Mononuclear cell (primary cell): ENCODE measurements around the gene CYP21A2. TPM values are rescaled to one million over a fixed set of nuclear protein-coding genes. Genes with fewer than 3 reads are reported as not detected.
"Not testable (repeated sequence)": the region's sequence is repeated elsewhere in the genome, so short reads cannot be mapped to it uniquely, and the experiment has no call there.

Experiments
- H3K27me3 ChIP-seq: 2 replicates; pipeline ENCODE4 v1.6.0; 2011; ENCODE audit warnings: low read length, control low read depth; ENCODE audit not compliant: insufficient read depth
- H3K4me1 ChIP-seq: 2 replicates; pipeline ENCODE4 v1.5.1; 2011; ENCODE audit warnings: mild to moderate bottlenecking, low read length, control low read depth; ENCODE audit not compliant: insufficient read depth
- H3K4me3 ChIP-seq: 2 replicates; pipeline ENCODE4 v1.5.1; 2011; ENCODE audit warnings: mild to moderate bottlenecking, low read length, moderate library complexity
- H3K9me3 ChIP-seq: 2 replicates; pipeline ENCODE4 v1.5.1; 2011; ENCODE audit warnings: low read depth, mild to moderate bottlenecking, control low read depth, low read length
- total RNA-seq: library from RNA; depleted of rRNA; stranded (reverse); fragments of >200 nt; gene quantifications from one replicate; pipeline ENCODE4 v1.2.3, GENCODE V29; 2012

Gene CYP21A2
- total RNA-seq, result not detected

GRCh38 chr6:32037598-32038524 is at the start of gene CYP21A2:
Gene CYP21A2, plus strand, starts transcription at chr6:32038415. Its CDS starts 8 bp downstream, at chr6:32038423.
- not testable (repeated sequence) for H3K4me3 ChIP-seq, H3K27me3 ChIP-seq, H3K9me3 ChIP-seq, H3K4me1 ChIP-seq

- not testable (repeated sequence) for H3K4me1 ChIP-seq, H3K9me3 ChIP-seq, H3K4me3 ChIP-seq, H3K27me3 ChIP-seq
Observed at GRCh38 chr6:31989363-31989762, 48.9 kb upstream of the CYP21A2 start.

GRCh38 chr6:31994421-31994820 is 43.8 kb upstream of the CYP21A2 start:
- H3K9me3 ChIP-seq, H3K27me3 ChIP-seq, H3K4me3 ChIP-seq, H3K4me1 ChIP-seq: not testable (repeated sequence)

- H3K9me3 ChIP-seq, H3K4me1 ChIP-seq, H3K4me3 ChIP-seq, H3K27me3 ChIP-seq: not testable (repeated sequence)
Observed at GRCh38 chr6:31996385-31996784, 41.8 kb upstream of the CYP21A2 start.

- H3K4me3 ChIP-seq, H3K27me3 ChIP-seq, H3K4me1 ChIP-seq, H3K9me3 ChIP-seq: not testable (repeated sequence)
Observed at GRCh38 chr6:32002546-32003268, 35.5 kb upstream of the CYP21A2 start.

DNA sequence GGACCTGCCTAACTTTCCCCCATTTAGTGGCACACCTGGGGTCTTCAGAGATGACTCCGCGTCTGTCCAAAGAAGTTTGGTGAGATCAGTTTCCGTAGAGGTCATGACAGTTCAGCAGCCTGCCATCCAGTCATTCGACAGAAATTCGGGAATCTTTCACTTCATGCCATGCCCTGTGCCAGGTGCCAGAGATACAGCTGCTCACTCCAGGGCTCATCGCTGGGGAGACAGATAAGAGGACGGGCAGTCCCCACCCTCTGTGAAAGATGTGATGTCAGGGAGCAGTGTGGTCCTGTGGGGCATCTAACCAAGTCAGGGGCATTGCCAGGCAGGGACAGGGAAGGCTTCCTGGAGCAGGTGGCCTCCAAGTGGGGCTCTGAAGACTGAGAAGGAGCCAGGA is 34.9 kb upstream of the CYP21A2 start:
- H3K4me3 ChIP-seq, H3K4me1 ChIP-seq, H3K27me3 ChIP-seq, H3K9me3 ChIP-seq: not testable (repeated sequence)

DNA sequence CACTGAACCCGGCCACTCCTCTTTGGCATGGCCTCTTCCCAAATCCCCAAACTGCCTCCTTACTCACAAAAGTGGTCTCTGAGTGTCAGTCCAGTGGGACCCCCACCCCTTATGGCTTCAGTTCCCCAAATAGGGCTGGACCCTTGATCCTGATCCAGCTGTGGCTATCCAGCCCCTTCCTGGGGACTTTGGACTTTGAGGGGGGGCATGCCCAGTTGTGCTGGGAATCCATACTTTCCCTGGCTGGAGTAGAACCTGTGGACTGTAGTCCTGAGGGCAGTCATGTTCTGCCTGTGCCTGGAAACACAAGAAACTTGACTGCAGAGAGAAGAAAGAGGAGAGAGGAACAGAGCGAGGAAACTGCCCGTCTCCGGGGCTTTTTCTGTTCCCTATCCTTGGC is 33.8 kb upstream of the CYP21A2 start:
- H3K4me3 ChIP-seq, H3K9me3 ChIP-seq, H3K4me1 ChIP-seq, H3K27me3 ChIP-seq: not testable (repeated sequence)

GRCh38 chr6:32004864-32005537 is 33.2 kb upstream of the CYP21A2 start:
- H3K9me3 ChIP-seq, H3K27me3 ChIP-seq, H3K4me1 ChIP-seq, H3K4me3 ChIP-seq: not testable (repeated sequence)

DNA sequence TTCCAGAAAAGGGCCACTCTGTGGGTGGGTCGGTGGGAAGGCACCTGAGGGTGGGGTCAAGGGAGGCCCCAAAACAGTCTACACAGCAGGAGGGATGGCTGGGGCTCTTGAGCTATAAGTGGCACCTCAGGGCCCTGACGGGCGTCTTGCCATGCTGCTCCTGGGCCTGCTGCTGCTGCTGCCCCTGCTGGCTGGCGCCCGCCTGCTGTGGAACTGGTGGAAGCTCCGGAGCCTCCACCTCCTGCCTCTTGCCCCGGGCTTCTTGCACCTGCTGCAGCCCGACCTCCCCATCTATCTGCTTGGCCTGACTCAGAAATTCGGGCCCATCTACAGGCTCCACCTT is 32.7 kb upstream of the CYP21A2 start:
- not testable (repeated sequence) for H3K27me3 ChIP-seq, H3K4me1 ChIP-seq, H3K4me3 ChIP-seq, H3K9me3 ChIP-seq

- H3K27me3 ChIP-seq, result not testable (repeated sequence)
Observed at GRCh38 chr6:32005991-32006529, 32.2 kb upstream of the CYP21A2 start.

DNA sequence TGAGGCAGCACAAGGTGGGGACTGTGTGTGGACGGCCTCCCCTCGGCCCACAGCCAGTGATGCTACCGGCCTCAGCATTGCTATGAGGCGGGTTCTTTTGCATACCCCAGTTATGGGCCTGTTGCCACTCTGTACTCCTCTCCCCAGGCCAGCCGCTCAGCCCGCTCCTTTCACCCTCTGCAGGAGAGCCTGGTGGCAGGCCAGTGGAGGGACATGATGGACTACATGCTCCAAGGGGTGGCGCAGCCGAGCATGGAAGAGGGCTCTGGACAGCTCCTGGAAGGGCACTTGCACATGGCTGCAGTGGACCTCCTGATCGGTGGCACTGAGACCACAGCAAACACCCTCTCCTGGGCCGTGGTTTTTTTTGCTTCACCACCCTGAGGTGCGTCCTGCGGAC is 31.1 kb upstream of the CYP21A2 start:
- H3K4me3 ChIP-seq, H3K4me1 ChIP-seq, H3K27me3 ChIP-seq, H3K9me3 ChIP-seq: not testable (repeated sequence)

More at GRCh38 chr6:32005991-32006529, 32.2 kb upstream of the CYP21A2 start:
- H3K4me3 ChIP-seq, H3K9me3 ChIP-seq, H3K4me1 ChIP-seq: not testable (repeated sequence)

GRCh38 chr6:32008037-32008436 is 30.2 kb upstream of the CYP21A2 start:
- not testable (repeated sequence) for H3K27me3 ChIP-seq, H3K9me3 ChIP-seq, H3K4me3 ChIP-seq, H3K4me1 ChIP-seq

- H3K4me3 ChIP-seq, H3K27me3 ChIP-seq, H3K9me3 ChIP-seq, H3K4me1 ChIP-seq: not testable (repeated sequence)
Observed at GRCh38 chr6:32008616-32009015, 29.6 kb upstream of the CYP21A2 start.

DNA sequence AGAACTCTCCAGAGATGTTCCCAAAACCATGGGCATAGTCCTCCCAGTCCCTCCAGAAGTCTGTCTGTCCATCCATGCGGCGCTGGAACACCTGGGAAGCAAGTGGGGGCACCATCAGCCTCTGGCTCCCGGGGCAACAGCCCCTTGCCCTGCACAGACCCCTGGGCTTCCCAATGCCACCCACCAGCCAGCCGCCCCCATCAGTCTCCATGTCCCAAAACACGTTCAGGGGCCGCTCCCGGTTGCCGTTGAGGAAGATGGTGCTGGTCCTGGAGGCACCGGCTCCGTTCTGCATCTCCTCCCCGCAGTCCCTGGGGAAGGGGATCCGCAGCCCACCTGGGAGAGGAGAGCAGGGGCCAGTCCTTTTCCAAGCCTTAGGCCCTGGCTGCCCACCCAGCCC is 28.7 kb upstream of the CYP21A2 start:
- not testable (repeated sequence) for H3K4me3 ChIP-seq, H3K4me1 ChIP-seq, H3K27me3 ChIP-seq, H3K9me3 ChIP-seq

GRCh38 chr6:32010856-32011530 is 27.2 kb upstream of the CYP21A2 start:
- H3K9me3 ChIP-seq, H3K4me1 ChIP-seq, H3K4me3 ChIP-seq, H3K27me3 ChIP-seq: not testable (repeated sequence)
